HUES6 (cell line): ENCODE measurements around the gene TBATA.

ENCODE experiments used
- H3K27ac ChIP-seq: 2 replicates; pipeline ENCODE4 v1.7.0; 2013; ENCODE audit warnings: low read depth, mild to moderate bottlenecking, low read length, inconsistent platforms
- H3K27me3 ChIP-seq: 2 replicates; pipeline ENCODE4 v1.6.1; 2013; ENCODE audit warnings: low read length; ENCODE audit not compliant: control insufficient read depth, insufficient read depth
- H3K36me3 ChIP-seq: 2 replicates; pipeline ENCODE4 v1.6.1; 2013; ENCODE audit warnings: low read length; ENCODE audit not compliant: control insufficient read depth, insufficient read depth
- H3K4me1 ChIP-seq: 2 replicates; pipeline ENCODE4 v1.6.1; 2013; ENCODE audit warnings: low read length; ENCODE audit not compliant: control insufficient read depth, insufficient read depth
- H3K4me3 ChIP-seq: 2 replicates; pipeline ENCODE4 v1.5.1; 2013; ENCODE audit warnings: low read depth, low read length
- H3K9ac ChIP-seq: one replicate; pipeline ENCODE4 v1.6.1; 2013; ENCODE audit warnings: mild to moderate bottlenecking, low read length
- H3K9me3 ChIP-seq: 2 replicates; pipeline ENCODE4 v1.6.1; 2013; ENCODE audit warnings: low read depth, low read length; ENCODE audit not compliant: control insufficient read depth, insufficient read depth

Gene TBATA

GRCh38 chr10:70758757-70759514, 26.2 kb downstream of the TBATA start:
- Histone ChIP-seq H3K27me3 (no peaks in the 10 kb centered on the region), H3K27ac (no peak overlapping the region), H3K4me1 (peaks cover 30% of the 10 kb centered on the region), H3K9me3 (no peaks in the 10 kb centered on the region), H3K36me3 (no peaks in the 10 kb centered on the region), H3K4me3 (no peak overlapping the region), H3K9ac (no peak overlapping the region)

GRCh38 chr10:70757856-70758255, 27.3 kb downstream of the TBATA start:
- Histone ChIP-seq H3K4me1 (peaks cover 39% of the 10 kb centered on the region), H3K27me3 (no peaks in the 10 kb centered on the region), H3K9me3 (no peaks in the 10 kb centered on the region), H3K36me3 (no peaks in the 10 kb centered on the region), H3K4me3 (no peak overlapping the region), H3K9ac (no peak overlapping the region), H3K27ac (no peak overlapping the region)

- Histone ChIP-seq H3K9ac (no peak overlapping the region), H3K4me3 (no peak overlapping the region), H3K36me3 (no peaks in the 10 kb centered on the region), H3K9me3 (no peaks in the 10 kb centered on the region), H3K27me3 (no peaks in the 10 kb centered on the region), H3K27ac (no peak overlapping the region), H3K4me1 (peaks cover 40% of the 10 kb centered on the region)
Observed at GRCh38 chr10:70756700-70757360, 28.3 kb downstream of the TBATA start.

GRCh38 chr10:70753841-70754621, 31.1 kb downstream of the TBATA start:
- Histone ChIP-seq H3K4me3 (no peak overlapping the region), H3K4me1 (peaks cover 18% of the 10 kb centered on the region; the same call in 1 of the 2 replicates), H3K9ac (no peak overlapping the region), H3K27ac (no peak overlapping the region), H3K27me3 (no peaks in the 10 kb centered on the region), H3K9me3 (no peaks in the 10 kb centered on the region), H3K36me3 (no peaks in the 10 kb centered on the region)

- Histone ChIP-seq H3K9ac (no peak overlapping the region), H3K4me3 (no peak overlapping the region), H3K27ac (no peak overlapping the region), H3K36me3 (no peaks in the 10 kb centered on the region), H3K9me3 (no peaks in the 10 kb centered on the region), H3K4me1 (peaks cover 18% of the 10 kb centered on the region; the same call in 1 of the 2 replicates), H3K27me3 (no peaks in the 10 kb centered on the region)
Observed at GRCh38 chr10:70753026-70753663, 32.0 kb downstream of the TBATA start.

- Histone ChIP-seq H3K4me3 (no peak overlapping the region), H3K36me3 (no peaks in the 10 kb centered on the region), H3K27ac (no peak overlapping the region), H3K27me3 (no peaks in the 10 kb centered on the region), H3K9ac (no peak overlapping the region), H3K4me1 (peaks cover 18% of the 10 kb centered on the region; the same call in 1 of the 2 replicates), H3K9me3 (no peaks in the 10 kb centered on the region)
Observed at GRCh38 chr10:70752571-70752970, 32.6 kb downstream of the TBATA start.

- Histone ChIP-seq H3K4me1 (peaks cover 18% of the 10 kb centered on the region; the same call in 1 of the 2 replicates), H3K9ac (no peak overlapping the region), H3K27ac (no peak overlapping the region), H3K4me3 (no peak overlapping the region), H3K9me3 (no peaks in the 10 kb centered on the region), H3K27me3 (no peaks in the 10 kb centered on the region), H3K36me3 (no peaks in the 10 kb centered on the region)
Observed at GRCh38 chr10:70751991-70752390, 33.2 kb downstream of the TBATA start.

GRCh38 chr10:70751356-70751755, 33.8 kb downstream of the TBATA start:
- no peaks in the 10 kb centered on the region for H3K36me3 ChIP-seq
- H3K27ac ChIP-seq = no peak overlapping the region
- no peak overlapping the region for H3K9ac ChIP-seq
- no peaks in the 10 kb centered on the region for H3K9me3 ChIP-seq
- no peaks in the 10 kb centered on the region for H3K27me3 ChIP-seq
- peaks cover 18% of the 10 kb centered on the region; the same call in 1 of the 2 replicates for H3K4me1 ChIP-seq
- H3K4me3 ChIP-seq = no peak overlapping the region

GRCh38 chr10:70750156-70750703, 34.9 kb downstream of the TBATA start:
- no peak overlapping the region for H3K27ac ChIP-seq
- no peaks in the 10 kb centered on the region for H3K36me3 ChIP-seq
- no peak overlapping the region for H3K4me3 ChIP-seq
- H3K9me3 ChIP-seq = peaks cover 5% of the 10 kb centered on the region; the same call in 1 of the 2 replicates
- H3K4me1 ChIP-seq = peaks cover 18% of the 10 kb centered on the region; the same call in 1 of the 2 replicates
- H3K9ac ChIP-seq = no peak overlapping the region
- H3K27me3 ChIP-seq = no peaks in the 10 kb centered on the region

GRCh38 chr10:70749756-70750155, 35.4 kb downstream of the TBATA start:
- Histone ChIP-seq H3K27ac (no peak overlapping the region), H3K36me3 (no peaks in the 10 kb centered on the region), H3K27me3 (no peaks in the 10 kb centered on the region), H3K9me3 (peaks cover 5% of the 10 kb centered on the region; the same call in 1 of the 2 replicates), H3K9ac (no peak overlapping the region), H3K4me1 (peaks cover 18% of the 10 kb centered on the region; the same call in 1 of the 2 replicates), H3K4me3 (no peak overlapping the region)
